Transverse colon (tissue), 4 donors: ENCODE results near the gene CEP152.

Source experiments
- EP300 ChIP-seq: sonication (generic); formaldehyde crosslinking; IDR thresholded peaks from one replicate; pipeline ENCODE4 v1.6.1; 2017; ENCODE audit warnings: antibody characterized with exemption, low read depth
- POLR2A ChIP-seq: fragments of 450-650 bp; IDR thresholded peaks from one replicate; pipeline ENCODE4 v1.6.1; 2016; ENCODE audit warnings: antibody characterized with exemption, mild to moderate bottlenecking, moderate library complexity
- POLR2AphosphoS5 ChIP-seq, 3 donors: sonication (generic); formaldehyde crosslinking; IDR thresholded peaks; one replicate each; pipeline ENCODE4 v1.6.1; 2016; ENCODE audit warnings: antibody characterized with exemption in 3 of 3
- TF ChIP-seq, protein P1 (sequence below), 5 experiments: fragments of 200-600 bp in 3 of 5; fragments of 450-650 bp in 2 of 5; sonication (generic) in 3 of 5; IDR thresholded peaks; 1 replicate in 2 of 5; 2 replicates in 3 of 5; pipeline ENCODE4 v1.5.1; 2016 to 2017; ENCODE audit warnings: antibody characterized with exemption in 5 of 5, inconsistent platforms in 3 of 5, mild to moderate bottlenecking in 2 of 5, moderate library complexity in 1 of 5

DNA sequence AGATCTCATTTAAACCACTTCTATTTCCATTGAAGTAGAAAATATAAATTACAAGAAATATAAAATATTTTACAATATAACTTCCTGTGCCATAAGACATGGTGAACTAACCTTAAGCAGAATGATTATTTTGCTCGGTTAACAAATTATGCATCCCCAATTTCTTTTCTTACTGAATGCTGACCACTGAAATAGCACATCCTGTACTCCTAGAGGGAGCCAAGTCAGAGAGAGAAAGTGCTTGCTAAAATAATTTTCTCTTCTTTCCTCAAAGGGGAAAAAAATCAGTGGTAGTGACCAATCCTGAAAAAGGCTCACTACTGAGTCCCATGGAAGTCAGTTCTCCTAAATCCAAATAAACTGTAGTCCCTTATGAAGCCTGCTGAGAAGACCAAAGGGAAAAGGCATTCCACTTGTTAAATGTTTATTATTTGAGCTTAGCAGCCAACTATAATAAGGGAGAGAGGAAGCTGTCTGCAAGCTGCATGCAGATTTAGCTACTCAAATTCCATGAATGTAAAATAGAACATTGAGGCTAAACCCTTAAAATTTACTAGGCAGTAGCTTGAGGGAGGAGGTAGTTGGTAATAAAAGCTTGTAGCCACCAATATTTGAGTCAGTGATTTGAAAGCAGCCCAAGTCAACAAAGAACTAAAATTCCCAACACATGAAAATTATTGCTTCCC lies 33.1 kb downstream of the CEP152 start:
- TF ChIP-seq POLR2A = no peak
- TF ChIP-seq, protein P1, sequence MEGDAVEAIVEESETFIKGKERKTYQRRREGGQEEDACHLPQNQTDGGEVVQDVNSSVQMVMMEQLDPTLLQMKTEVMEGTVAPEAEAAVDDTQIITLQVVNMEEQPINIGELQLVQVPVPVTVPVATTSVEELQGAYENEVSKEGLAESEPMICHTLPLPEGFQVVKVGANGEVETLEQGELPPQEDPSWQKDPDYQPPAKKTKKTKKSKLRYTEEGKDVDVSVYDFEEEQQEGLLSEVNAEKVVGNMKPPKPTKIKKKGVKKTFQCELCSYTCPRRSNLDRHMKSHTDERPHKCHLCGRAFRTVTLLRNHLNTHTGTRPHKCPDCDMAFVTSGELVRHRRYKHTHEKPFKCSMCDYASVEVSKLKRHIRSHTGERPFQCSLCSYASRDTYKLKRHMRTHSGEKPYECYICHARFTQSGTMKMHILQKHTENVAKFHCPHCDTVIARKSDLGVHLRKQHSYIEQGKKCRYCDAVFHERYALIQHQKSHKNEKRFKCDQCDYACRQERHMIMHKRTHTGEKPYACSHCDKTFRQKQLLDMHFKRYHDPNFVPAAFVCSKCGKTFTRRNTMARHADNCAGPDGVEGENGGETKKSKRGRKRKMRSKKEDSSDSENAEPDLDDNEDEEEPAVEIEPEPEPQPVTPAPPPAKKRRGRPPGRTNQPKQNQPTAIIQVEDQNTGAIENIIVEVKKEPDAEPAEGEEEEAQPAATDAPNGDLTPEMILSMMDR (IDR thresholded peaks at IDR 0.05) = no peak
- TF ChIP-seq EP300 = no peak
- no peak for TF ChIP-seq POLR2AphosphoS5 (IDR thresholded peaks at IDR 0.05)
